BLaER1 (cell line): ENCODE measurements around the gene WDR90.
"Not testable (repeated sequence)": the region's sequence is repeated elsewhere in the genome, so short reads cannot be mapped to it uniquely, and the experiment has no call there.

Experiments used
- H3K27ac ChIP-seq: shearing (Covaris generic); formaldehyde crosslinking; 2 replicates; pipeline ENCODE4 v1.8.1; 2022
- H3K27me3 ChIP-seq: shearing (Covaris generic); formaldehyde crosslinking; 2 replicates; pipeline ENCODE4 v1.8.1; 2022
- H3K36me3 ChIP-seq: shearing (Covaris generic); formaldehyde crosslinking; 2 replicates; pipeline ENCODE4 v1.8.1; 2022
- H3K4me1 ChIP-seq: shearing (Covaris generic); formaldehyde crosslinking; 2 replicates; pipeline ENCODE4 v1.8.1; 2022
- H3K4me2 ChIP-seq: shearing (Covaris generic); formaldehyde crosslinking; 2 replicates; pipeline ENCODE4 v1.8.1; 2022
- H3K4me3 ChIP-seq: shearing (Covaris generic); formaldehyde crosslinking; 2 replicates; pipeline ENCODE4 v1.8.1; 2022
- H3K9ac ChIP-seq: shearing (Covaris generic); formaldehyde crosslinking; 2 replicates; pipeline ENCODE4 v1.8.1; 2022
- H3K9me3 ChIP-seq: shearing (Covaris generic); formaldehyde crosslinking; 2 replicates; pipeline ENCODE4 v1.8.1; 2022
- H4K20me1 ChIP-seq: shearing (Covaris generic); formaldehyde crosslinking; 2 replicates; pipeline ENCODE4 v1.8.1; 2022
- Cebpa-rat ChIP-seq: shearing (Covaris generic); IDR thresholded peaks from 2 replicates; pipeline ENCODE4 v1.8.1; 2022

Gene WDR90

DNA sequence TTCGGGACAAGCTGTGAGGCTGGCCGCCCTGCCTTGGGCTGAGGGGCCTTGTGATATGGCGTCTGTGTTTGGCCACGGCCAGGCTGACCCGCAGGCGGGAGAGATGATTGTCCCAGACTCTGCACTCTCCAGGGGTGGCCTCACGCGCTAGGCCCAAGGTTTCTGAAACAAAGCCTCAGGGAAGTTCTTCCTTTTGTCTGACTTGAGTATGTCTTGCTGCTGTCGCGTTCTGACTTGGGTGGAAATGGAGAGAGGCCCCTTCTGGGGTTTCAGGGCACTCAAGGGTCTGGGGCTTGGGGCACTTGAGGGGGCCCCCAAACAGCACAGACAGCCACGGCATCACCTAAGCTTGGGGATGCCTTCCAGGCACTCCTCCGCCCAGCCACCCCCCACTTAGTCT is 61.9 kb downstream of the WDR90 start:
- Histone ChIP-seq H3K9ac (no peak overlapping the region), H3K4me1 (peaks cover 56% of the 10 kb centered on the region), H3K4me3 (no peak overlapping the region), H3K9me3 (no peaks in the 10 kb centered on the region), H3K27ac (no peak overlapping the region), H3K4me2 (peak overlapping the region; percentile 75), H3K27me3 (peaks cover 83% of the 10 kb centered on the region), H3K36me3 (no peaks in the 10 kb centered on the region), H4K20me1 (peaks cover 64% of the 10 kb centered on the region)
- TF ChIP-seq Cebpa-rat, result no peak

DNA sequence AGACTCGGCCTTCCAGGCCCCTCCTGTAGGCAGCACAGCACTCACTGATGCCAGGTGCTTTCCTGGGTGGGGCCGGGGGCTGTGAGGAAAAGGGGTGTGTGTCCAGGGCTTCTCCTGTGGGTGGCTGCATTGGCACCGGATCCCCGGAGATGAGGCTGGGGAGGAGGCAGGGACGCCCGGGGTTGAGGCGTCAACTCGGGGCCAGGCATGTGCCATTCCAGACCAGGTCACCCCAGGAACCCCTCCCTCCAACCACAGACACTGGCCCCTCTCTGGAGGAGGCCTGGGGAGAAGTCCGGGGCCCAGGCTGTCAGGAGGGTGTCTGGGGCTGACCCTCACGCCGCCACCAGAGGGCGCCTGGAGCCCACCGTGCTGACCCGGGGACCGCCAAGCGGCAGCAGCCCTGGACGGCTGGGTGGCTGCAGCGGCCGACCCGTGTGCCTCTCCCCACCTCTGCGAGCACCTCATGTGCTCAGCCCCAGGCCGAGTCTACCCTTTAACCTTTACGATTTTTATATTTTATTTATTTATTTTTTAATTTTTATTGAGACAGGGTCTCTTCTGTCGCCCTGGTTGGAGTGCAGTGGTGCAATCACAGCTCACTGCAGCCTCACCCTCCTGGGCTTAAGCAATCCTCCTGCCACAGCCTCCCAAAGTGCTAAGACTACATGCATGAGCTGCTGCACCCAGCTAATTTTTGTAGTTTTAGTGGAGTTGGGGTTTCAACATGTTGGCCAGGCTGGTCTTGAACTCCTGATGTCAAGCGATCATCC is 62.6 kb downstream of the WDR90 start:
- Histone ChIP-seq H3K9me3 (no peaks in the 10 kb centered on the region), H3K4me2 (peak overlapping the region; percentile 75), H3K4me1 (peaks cover 56% of the 10 kb centered on the region), H3K36me3 (no peaks in the 10 kb centered on the region), H3K27me3 (peaks cover 83% of the 10 kb centered on the region), H4K20me1 (peaks cover 64% of the 10 kb centered on the region), H3K27ac (no peak overlapping the region), H3K4me3 (no peak overlapping the region), H3K9ac (no peak overlapping the region)
- no peak for TF ChIP-seq Cebpa-rat

DNA sequence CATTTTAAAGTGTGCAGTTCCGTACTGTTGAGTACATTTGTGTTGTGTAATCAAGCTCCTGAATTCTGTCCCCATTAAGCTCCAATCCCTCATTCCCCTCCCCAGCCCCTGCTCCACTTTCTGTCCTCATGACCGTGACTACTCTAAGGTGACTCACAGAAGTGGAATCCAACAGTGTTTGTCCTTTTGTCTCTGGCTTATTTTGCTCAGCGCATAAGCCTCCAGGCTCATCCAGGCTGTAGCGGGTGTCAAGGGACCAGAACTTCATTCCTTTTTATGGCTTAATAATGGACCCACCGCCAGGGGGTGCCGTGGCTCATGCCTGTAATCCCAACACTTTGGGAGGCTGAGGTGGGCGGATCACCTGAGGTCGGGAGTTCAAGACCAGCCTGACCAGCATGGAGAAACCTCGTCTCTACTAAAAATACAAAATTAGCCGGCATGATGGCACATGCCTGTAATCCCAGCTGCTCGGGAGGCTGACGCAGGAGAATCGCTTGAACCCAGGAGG is 63.6 kb downstream of the WDR90 start:
- not testable (repeated sequence) for H3K4me2 ChIP-seq
- H4K20me1 ChIP-seq, result peaks cover 63% of the 10 kb centered on the region
- peaks cover 62% of the 10 kb centered on the region for H3K4me1 ChIP-seq

DNA sequence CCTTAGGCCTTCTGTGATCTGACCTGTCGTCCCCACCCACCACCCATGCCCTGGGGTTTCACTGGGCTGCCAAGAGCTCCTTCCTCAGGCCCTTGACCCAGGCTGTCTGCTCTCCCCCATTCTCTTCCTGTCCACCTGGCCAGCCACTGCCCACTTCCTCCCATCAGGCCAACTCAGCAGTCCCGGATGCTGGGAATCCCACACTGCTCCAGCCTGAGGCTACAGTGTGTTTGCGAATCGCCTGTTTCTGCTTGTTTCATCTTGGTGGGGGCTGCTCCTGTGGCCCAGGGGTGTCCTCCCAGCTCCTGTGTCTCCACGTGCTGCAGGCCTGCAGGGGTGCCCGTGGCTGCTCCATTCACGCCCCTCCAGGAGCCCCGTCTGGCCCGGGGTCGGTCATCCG is 64.9 kb downstream of the WDR90 start:
- H4K20me1 ChIP-seq, result peaks cover 63% of the 10 kb centered on the region
- H3K9ac ChIP-seq, result no peak overlapping the region
- H3K4me2 ChIP-seq, result peak overlapping the region; percentile 100
- H3K27ac ChIP-seq, result no peak overlapping the region
- H3K9me3 ChIP-seq, result no peaks in the 10 kb centered on the region
- no peak for TF ChIP-seq Cebpa-rat
- H3K27me3 ChIP-seq, result peaks cover 61% of the 10 kb centered on the region
- peaks cover 75% of the 10 kb centered on the region for H3K4me1 ChIP-seq
- H3K36me3 ChIP-seq, result no peaks in the 10 kb centered on the region
- no peak overlapping the region for H3K4me3 ChIP-seq

More for the DNA sequence above, 63.6 kb downstream of the WDR90 start:
- H3K4me3 ChIP-seq, H3K9me3 ChIP-seq, H3K9ac ChIP-seq, H3K36me3 ChIP-seq, H3K27ac ChIP-seq: not testable (repeated sequence)
- H3K27me3 ChIP-seq, result peaks cover 74% of the 10 kb centered on the region

DNA sequence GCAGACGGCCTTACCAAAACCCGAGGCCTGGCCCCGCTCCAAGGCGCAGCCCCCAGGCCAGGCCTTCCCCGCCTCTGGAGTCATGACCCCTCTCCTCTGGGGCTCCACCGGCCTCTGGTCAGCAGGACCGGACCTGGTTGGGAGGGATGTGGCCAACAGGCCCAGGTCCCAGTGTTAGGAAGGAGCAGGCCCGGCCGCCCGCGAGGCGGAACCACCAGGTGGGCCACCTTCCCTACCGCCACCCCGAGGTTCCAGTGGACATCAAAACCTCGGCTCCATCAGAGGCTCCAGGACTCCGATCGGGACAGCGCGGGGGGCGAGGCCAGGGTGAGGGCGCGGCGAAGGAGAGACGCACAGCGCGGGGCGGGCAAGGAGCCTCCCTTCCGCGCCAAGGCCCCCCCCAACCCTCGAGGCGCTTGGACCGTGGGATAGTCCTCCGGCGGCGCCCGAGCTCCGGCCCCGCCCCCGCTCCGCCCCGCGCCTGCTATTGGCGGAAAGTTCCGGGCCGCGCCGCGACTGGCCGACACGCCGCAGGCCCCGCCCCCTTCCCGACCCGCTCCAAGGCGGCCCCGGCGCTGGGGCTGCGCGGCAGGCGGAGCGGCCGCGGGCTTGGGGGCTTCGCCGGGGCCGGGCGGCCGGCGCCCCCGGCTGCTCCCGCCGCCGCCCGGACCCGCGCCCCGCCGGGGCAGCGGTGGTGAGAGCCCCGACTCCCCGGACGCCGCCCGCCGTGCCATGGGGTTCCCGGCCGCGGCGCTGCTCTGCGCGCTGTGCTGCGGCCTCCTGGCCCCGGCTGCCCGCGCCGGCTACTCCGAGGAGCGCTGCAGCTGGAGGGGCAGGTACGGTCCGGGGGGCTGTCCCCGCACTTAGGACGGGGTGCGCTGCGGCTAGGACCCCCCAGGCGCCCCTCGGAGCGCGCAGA is 65.7 kb downstream of the WDR90 start, which contains the start of gene METRN:
METRN (plus strand) TSS at position 561 of the 919 bp plus-strand sequence; CDS start at position 733, 172 bp downstream.
- peaks cover 78% of the 10 kb centered on the region for H3K4me1 ChIP-seq
- H3K27me3 ChIP-seq, result peaks cover 54% of the 10 kb centered on the region
- peaks cover 60% of the 10 kb centered on the region for H4K20me1 ChIP-seq
- H3K9ac ChIP-seq, result peak within 1 kb of the TSS; percentile 73
- peak within 1 kb of the TSS; percentile 100 for H3K4me2 ChIP-seq
- H3K9me3 ChIP-seq, result no peaks in the 10 kb centered on the region
- no peaks in the 10 kb centered on the region for H3K36me3 ChIP-seq
- peak within 1 kb of the TSS; percentile 20; the same call in 1 of the 2 replicates for H3K27ac ChIP-seq
- TF ChIP-seq Cebpa-rat, result no peak
- peak within 1 kb of the TSS; percentile 85 for H3K4me3 ChIP-seq

DNA sequence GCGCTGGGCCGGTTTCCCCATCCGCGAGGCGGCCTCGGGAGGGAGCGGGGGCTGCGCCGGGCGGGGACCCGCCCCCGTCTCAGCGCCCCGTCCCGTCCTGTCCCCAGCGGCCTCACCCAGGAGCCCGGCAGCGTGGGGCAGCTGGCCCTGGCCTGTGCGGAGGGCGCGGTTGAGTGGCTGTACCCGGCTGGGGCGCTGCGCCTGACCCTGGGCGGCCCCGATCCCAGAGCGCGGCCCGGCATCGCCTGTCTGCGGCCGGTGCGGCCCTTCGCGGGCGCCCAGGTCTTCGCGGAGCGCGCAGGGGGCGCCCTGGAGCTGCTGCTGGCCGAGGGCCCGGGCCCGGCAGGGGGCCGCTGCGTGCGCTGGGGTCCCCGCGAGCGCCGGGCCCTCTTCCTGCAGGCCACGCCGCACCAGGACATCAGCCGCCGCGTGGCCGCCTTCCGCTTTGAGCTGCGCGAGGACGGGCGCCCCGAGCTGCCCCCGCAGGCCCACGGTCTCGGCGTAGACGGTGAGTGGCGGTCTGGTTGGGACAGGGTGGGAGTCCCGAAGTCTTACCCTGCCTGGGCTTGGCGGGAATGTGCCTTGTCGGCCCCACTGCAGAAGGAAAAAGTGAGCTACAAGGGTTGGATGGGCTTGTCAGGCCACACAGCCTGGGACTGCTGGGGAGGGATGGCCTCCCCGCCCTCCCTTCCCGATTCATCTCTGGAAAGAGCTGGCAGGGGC is 66.5 kb downstream of the WDR90 start:
- Histone ChIP-seq H3K4me3 (peak overlapping the region; percentile 85), H4K20me1 (peaks cover 52% of the 10 kb centered on the region), H3K4me2 (peak overlapping the region; percentile 100), H3K9me3 (no peaks in the 10 kb centered on the region), H3K4me1 (peaks cover 75% of the 10 kb centered on the region), H3K27ac (peak overlapping the region; percentile 24; the same call in 1 of the 2 replicates), H3K36me3 (no peaks in the 10 kb centered on the region), H3K9ac (peak overlapping the region; percentile 73), H3K27me3 (peaks cover 46% of the 10 kb centered on the region)
- no peak for TF ChIP-seq Cebpa-rat

DNA sequence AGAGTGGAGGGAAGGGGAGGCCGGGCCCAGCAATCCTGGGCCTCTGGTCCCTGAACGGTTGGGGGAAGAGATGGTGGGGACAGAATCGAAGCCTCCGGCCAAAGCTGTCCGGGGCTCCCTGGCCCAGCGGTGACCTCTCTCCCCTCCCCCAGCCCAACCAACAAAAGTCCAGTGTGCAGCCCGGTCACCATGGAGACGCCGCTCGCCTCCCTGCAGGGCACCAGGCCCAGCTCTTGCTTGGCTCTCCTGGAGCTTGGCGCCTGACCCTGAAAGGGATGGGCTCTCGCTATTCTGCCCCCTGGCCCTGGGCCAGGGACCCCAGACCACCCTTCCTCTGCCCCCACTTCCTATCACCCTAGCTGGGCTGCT is 67.0 kb downstream of the WDR90 start:
- no peaks in the 10 kb centered on the region for H3K36me3 ChIP-seq
- H3K4me2 ChIP-seq, result peak overlapping the region; percentile 100
- H3K9ac ChIP-seq, result peak overlapping the region; percentile 73
- peak overlapping the region; percentile 24; the same call in 1 of the 2 replicates for H3K27ac ChIP-seq
- H4K20me1 ChIP-seq, result peaks cover 47% of the 10 kb centered on the region
- peak overlapping the region; percentile 85 for H3K4me3 ChIP-seq
- H3K9me3 ChIP-seq, result no peaks in the 10 kb centered on the region
- peaks cover 69% of the 10 kb centered on the region for H3K4me1 ChIP-seq
- H3K27me3 ChIP-seq, result peaks cover 40% of the 10 kb centered on the region
- no peak for TF ChIP-seq Cebpa-rat

DNA sequence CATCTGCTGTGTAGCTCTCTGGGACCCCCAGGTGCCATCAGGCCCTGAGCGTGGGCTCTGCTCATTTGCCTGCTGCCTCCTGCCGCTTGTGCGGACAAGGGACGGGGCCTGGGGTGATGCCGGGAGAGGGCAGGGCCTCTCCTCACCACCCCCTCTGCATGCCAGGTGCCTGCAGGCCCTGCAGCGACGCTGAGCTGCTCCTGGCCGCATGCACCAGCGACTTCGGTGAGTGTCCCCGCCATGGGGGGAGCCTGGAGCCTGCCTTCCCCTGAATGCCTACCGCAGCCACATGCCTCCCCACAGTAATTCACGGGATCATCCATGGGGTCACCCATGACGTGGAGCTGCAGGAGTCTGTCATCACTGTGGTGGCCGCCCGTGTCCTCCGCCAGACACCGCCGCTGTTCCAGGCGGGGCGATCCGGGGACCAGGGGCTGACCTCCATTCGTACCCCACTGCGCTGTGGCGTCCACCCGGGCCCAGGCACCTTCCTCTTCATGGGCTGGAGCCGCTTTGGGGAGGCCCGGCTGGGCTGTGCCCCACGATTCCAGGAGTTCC is 67.7 kb downstream of the WDR90 start:
- Histone ChIP-seq H3K27ac (peak overlapping the region; percentile 24; the same call in 1 of the 2 replicates), H3K27me3 (peaks cover 35% of the 10 kb centered on the region), H3K9me3 (no peaks in the 10 kb centered on the region), H3K4me2 (peak overlapping the region; percentile 100), H3K9ac (peak overlapping the region; percentile 73; the same call in 1 of the 2 replicates), H3K4me1 (peaks cover 68% of the 10 kb centered on the region), H3K4me3 (peak overlapping the region; percentile 85), H4K20me1 (peaks cover 47% of the 10 kb centered on the region), H3K36me3 (no peaks in the 10 kb centered on the region)
- TF ChIP-seq Cebpa-rat, result no peak
